Measurements from ENCODE around the gene SGCD. TPM values are rescaled to one million over a fixed set of nuclear protein-coding genes. Genes with fewer than 3 reads are reported as not detected.

Gene SGCD
- total RNA-seq, 2 experiments from 2014 or later = 0.30 to 0.43 TPM

- Mint-ChIP-seq H3K4me3 (no peak overlapping the region), H3K27me3 (peaks cover 6% of the 10 kb centered on the region), H3K9me3 (peaks cover 4% of the 10 kb centered on the region), H3K36me3 (no peaks in the 10 kb centered on the region), H3K27ac (no peak overlapping the region), H3K4me1 (peaks cover 13% of the 10 kb centered on the region)
- DNase-seq (no peak), ATAC-seq (ENCODE audit: low read depth) (no peak)
- POLR2A ChIA-PET = no interaction called here
Observed at GRCh38 chr5:156794687-156795086, 467.7 kb downstream of the SGCD start.

GRCh38 chr5:156798201-156798600, 471.2 kb downstream of the SGCD start:
- POLR2A ChIA-PET = no interaction called here
- peaks cover 3% of the 10 kb centered on the region for H3K9me3 Mint-ChIP-seq
- no peak for ATAC-seq (ENCODE audit: low read depth)
- H3K27ac Mint-ChIP-seq = no peak overlapping the region
- no peak overlapping the region for H3K4me3 Mint-ChIP-seq
- H3K27me3 Mint-ChIP-seq = peaks cover 7% of the 10 kb centered on the region
- peaks cover 13% of the 10 kb centered on the region for H3K4me1 Mint-ChIP-seq
- DNase-seq = no peak
- no peaks in the 10 kb centered on the region for H3K36me3 Mint-ChIP-seq

- DNase-seq (no peak), ATAC-seq (ENCODE audit: low read depth) (no peak)
- Mint-ChIP-seq H3K27me3 (peaks cover 2% of the 10 kb centered on the region), H3K9me3 (peaks cover 3% of the 10 kb centered on the region), H3K36me3 (peaks cover 1% of the 10 kb centered on the region), H3K27ac (peak overlapping the region; percentile 19), H3K4me3 (peak overlapping the region; percentile 5), H3K4me1 (peaks cover 13% of the 10 kb centered on the region)
- POLR2A ChIA-PET = no interaction called here
Observed at GRCh38 chr5:156799171-156799570, 472.2 kb downstream of the SGCD start.

DNA sequence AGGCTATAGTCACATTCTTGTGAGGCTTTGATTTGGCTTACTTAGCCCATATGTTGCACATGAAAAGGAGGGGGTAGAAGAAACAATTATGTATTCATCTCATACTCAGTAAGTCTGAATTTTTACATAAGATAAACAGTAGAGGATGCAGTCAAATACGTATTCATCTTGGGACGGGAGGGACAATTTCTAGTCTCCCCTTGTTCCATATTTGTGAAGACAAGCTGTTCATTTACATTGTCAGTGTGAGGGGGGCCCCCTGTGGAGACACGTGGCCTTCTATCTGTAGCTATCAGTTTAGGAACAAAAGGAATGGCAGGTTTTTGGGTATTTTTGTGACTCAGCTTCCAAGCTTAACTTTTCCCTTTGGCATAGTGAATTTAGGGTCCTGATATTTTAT, 474.0 kb downstream of the SGCD start:
- Mint-ChIP-seq H3K9me3 (peaks cover 3% of the 10 kb centered on the region), H3K27me3 (peaks cover 2% of the 10 kb centered on the region), H3K4me3 (no peak overlapping the region), H3K4me1 (peaks cover 10% of the 10 kb centered on the region), H3K27ac (no peak overlapping the region), H3K36me3 (peaks cover 3% of the 10 kb centered on the region)
- ATAC-seq (ENCODE audit: low read depth) = no peak
- no peak for DNase-seq
- POLR2A ChIA-PET = no interaction called here

DNA sequence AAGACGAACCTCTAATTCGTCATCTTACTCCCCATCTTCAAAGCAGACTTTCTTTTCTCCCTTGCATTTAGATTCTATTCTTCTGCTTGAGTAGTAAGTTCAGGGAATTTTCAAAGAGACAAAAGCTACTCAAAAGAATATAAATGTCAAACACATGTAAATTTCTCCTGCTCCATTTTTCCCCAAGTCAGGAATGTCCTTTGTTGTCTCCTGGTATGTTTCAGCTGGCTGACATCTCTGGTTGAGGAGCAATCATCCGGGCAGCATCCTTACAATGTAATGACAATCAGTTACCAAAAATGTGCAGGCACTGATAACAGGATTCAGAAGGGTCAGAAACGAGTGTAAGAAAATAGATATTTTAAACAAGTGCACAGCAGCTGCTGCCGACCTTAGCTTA, 475.5 kb downstream of the SGCD start:
- ATAC-seq (ENCODE audit: low read depth) = no peak
- DNase-seq = no peak
- Mint-ChIP-seq H3K27me3 (peaks cover 2% of the 10 kb centered on the region), H3K27ac (no peak overlapping the region), H3K4me1 (peaks cover 10% of the 10 kb centered on the region), H3K36me3 (peaks cover 3% of the 10 kb centered on the region), H3K9me3 (peaks cover 8% of the 10 kb centered on the region), H3K4me3 (no peak overlapping the region)
- POLR2A ChIA-PET = no interaction called here

GRCh38 chr5:156803404-156803803, 476.4 kb downstream of the SGCD start:
- Mint-ChIP-seq H3K4me3 (no peak overlapping the region), H3K36me3 (peaks cover 3% of the 10 kb centered on the region), H3K4me1 (peaks cover 10% of the 10 kb centered on the region), H3K9me3 (peaks cover 9% of the 10 kb centered on the region), H3K27ac (no peak overlapping the region), H3K27me3 (peaks cover 2% of the 10 kb centered on the region)
- POLR2A ChIA-PET = no interaction called here
- ATAC-seq (ENCODE audit: low read depth) = no peak
- no peak for DNase-seq

DNA sequence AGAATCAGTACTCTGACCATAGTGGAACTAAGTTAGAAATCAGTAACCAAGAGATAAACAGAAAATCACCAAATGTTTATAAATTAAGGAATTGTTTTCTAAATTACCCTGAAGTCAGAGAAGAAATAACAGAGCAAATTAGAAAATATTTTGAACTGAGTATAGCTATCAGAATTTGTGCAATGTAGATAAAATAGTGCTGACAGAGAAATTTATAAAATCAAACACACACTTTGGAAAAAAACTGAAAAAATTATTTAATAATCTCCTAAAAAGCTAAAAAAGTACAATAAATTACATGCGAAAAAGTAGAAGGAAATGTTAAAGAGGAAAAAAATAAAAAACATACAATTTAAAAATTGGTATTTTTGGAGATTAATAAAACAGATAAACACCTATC, 486.0 kb downstream of the SGCD start:
- POLR2A ChIA-PET = no interaction called here
- Mint-ChIP-seq H3K4me3 (no peak overlapping the region), H3K4me1 (no peaks in the 10 kb centered on the region), H3K9me3 (peaks cover 3% of the 10 kb centered on the region), H3K27me3 (no peaks in the 10 kb centered on the region), H3K36me3 (no peaks in the 10 kb centered on the region), H3K27ac (no peak overlapping the region)
- DNase-seq (no peak), ATAC-seq (ENCODE audit: low read depth) (no peak)

DNA sequence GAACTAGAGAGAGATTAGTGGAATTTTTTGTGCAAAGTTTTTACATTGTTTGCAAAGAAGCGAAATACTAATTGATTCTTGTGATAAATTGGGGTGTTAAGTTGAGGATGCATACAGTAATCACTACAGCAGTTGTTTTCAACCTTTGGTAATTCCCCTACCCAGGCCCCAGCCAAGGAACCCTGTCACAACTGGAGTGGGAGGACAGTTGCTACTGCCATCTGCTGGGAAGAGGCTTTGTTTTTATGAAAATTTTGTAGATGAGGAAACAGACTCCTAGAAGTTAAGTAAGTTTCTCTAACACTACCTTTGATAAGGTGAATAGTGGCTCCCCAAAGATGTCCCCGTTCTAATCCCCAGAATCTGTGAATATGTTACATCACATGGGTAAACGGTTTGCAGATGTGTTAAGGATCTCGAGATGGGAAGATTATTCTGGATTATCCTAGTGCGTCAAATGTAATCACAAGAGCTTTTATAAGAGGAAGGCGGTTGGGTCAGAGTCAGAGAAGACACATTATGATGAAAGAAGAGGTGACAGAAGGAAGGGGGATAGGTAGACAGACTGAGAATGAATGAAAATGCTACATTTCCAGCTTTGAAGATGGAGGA, 489.1 kb downstream of the SGCD start:
- Mint-ChIP-seq H3K27ac (no peak overlapping the region), H3K4me1 (no peaks in the 10 kb centered on the region), H3K36me3 (no peaks in the 10 kb centered on the region), H3K4me3 (no peak overlapping the region), H3K27me3 (peaks cover 3% of the 10 kb centered on the region), H3K9me3 (no peaks in the 10 kb centered on the region)
- DNase-seq (no peak), ATAC-seq (ENCODE audit: low read depth) (peak; percentile 60)
- POLR2A ChIA-PET = no interaction called here

Data from activated naive CD8-positive, alpha-beta T cell treated with anti-CD3 and anti-CD28 coated beads, Interleukin-2, amount 10 ng/mL, durations not matched to agents 7 days and 5 days (primary cell).